Activated T-helper 1 cell treated with Interleukin-2 at 50 U/mL for 16 hours (primary cell): ENCODE data around the gene TM7SF3.
"Not testable (repeated sequence)": the region's sequence is repeated elsewhere in the genome, so short reads cannot be mapped to it uniquely, and the experiment has no call there.

Experiments
- DNase-seq: peaks from one replicate; pipeline ENCODE4 v3.0.0-alpha.2; 2020; ENCODE audit warnings: low read depth

TM7SF3 gene

DNA sequence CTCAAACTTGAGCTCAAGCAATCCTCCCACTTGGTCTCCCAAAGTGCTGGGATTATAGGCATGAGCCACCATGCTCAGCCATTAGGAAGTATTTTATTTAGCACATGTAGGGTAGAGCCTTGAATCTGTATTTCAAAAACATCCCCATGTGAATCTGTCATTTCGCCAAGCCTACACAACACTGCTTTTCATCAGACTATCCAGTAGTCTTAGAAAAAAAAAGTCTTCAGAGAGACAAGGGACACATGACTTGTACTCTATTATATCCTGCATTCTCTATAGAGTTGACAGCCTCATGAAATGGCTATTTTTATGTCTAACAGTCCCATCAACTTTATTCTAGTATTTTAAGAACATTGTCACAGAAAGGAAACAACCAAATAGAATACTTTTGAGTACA is 35.4 kb downstream of the TM7SF3 start:
- no peak for DNase-seq

DNA sequence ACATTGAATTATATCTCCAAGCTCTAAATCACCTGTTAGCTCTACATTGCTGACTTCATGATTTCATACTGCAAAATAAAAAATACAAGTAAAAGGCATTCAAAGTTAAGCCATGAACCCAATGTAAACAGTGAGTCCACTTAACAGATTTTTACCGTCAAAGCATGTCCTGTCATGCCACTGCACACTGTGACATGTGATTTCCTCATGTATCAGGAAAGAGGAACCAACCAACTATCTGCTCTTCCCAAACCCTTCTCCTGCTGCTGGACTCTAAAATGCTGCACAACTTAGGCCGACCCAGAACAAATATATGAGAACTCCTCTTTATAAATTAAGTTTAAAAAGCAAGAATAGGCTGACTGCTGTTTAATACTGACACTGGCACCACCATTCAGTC is 37.5 kb downstream of the TM7SF3 start:
- no peak for DNase-seq

GRCh38 chr12:26971963-26972362 is 42.2 kb downstream of the TM7SF3 start:
- DNase-seq, result peak; percentile 13

DNA sequence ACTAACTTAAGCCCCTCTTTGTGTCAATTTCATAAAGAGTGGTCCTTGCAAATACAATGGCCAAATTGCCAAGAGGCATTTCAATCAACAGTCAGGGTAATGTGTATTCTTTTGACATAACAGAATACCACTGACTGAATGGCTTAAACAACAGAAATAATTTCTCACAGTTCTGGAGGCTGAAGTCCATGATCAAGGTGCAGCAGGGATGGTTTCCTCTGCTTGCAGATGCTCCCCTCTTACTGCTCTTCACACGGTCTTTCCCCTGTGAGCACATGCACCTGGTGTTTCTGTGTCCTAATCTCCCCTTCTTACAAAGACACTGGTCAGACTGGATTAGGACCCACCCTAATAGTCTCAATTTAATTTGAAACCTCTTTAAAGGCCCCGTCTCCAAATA is 44.0 kb downstream of the TM7SF3 start:
- DNase-seq, result no peak

DNA sequence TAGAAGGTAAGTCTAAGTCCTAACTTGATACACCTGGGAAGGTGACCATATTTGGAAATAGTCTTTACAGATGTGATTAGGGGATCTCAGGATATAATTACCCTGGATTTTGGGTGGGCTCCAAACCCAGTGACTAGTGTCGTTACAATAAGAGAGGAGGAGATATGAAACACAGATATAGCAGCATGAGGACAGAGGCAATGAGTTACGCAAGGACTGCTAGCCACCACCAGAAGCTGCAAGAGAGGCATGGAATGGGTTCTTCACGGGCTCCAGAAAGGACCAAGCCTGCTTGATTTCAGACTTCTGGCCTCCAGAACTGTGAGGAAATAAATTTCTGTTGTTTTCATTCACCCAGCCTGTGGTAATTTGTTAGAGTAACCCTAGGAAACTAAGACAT is 47.3 kb downstream of the TM7SF3 start:
- no peak for DNase-seq

GRCh38 chr12:26963413-26963812 is 50.8 kb downstream of the TM7SF3 start:
- DNase-seq, result no peak

DNA sequence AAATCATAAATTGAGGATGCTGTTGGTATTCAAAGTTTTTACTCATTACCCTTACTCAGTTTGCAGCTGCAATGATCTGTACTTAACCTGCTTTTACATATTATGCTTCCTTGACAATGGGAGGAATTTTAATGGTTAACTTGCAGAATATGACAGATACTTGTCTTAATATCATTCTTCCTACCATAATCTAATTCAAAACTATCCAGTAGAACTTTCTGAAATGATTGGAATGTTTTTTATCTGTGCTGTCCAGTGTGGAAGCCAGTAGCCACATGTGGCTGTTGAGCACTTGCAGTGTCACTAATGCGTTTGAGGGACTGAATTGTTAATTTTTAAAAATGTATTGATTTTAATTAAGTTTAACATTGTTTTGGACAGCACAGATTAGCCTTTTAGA is 52.4 kb downstream of the TM7SF3 start:
- no peak for DNase-seq

DNA sequence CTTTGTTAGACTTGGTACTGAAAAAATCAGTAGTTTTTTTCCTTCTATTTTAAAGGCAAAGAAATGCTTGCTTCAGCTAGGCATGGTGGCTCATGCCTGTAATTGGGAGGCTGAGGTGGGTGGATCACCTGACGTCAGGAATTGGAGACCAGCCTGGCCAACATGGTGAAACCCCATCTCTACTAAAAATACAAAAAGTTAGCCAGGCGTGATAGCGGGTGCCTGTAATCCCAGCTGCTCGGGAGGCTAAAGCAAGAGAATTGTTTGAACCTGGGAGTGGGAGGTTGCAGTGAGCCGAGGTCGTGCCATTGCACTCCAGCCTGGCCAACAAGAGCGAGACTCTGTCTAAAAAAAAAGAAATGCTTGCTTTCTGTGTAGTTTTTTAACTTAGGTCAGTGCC is 52.8 kb downstream of the TM7SF3 start:
- not testable (repeated sequence) for DNase-seq

- no peak for DNase-seq
These were observed 60.2 kb downstream of the TM7SF3 start for GRCh38 chr12:26954027-26954426.

GRCh38 chr12:26953447-26953846 is 60.7 kb downstream of the TM7SF3 start:
- DNase-seq, result no peak

GRCh38 chr12:26948309-26948708 is 65.9 kb downstream of the TM7SF3 start:
- no peak for DNase-seq

- DNase-seq, result no peak
These were observed 73.0 kb downstream of the TM7SF3 start for GRCh38 chr12:26941215-26941594.

- DNase-seq, result no peak
These were observed 73.5 kb downstream of the TM7SF3 start for GRCh38 chr12:26940516-26941214.

DNA sequence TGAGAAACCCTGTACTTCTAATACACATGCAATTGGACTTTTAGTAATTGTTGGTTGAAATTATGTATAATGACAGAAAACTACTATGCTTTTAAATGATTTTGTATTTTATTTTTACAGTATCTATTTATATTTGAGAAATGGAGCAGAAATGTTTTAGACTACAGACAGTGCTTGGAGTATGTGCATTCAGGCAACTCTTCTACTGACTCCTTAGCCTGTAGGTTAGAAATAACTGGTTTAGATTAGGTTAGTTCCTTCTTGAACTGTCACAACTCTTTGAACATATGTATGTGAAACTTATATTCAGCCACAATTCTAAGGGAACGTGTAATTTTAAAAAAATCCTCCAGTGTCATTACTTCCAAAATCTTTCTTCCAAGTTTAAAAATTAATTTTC is 74.2 kb downstream of the TM7SF3 start:
- DNase-seq, result no peak

- no peak for DNase-seq
These were observed 74.9 kb downstream of the TM7SF3 start for GRCh38 chr12:26939192-26939832.

DNA sequence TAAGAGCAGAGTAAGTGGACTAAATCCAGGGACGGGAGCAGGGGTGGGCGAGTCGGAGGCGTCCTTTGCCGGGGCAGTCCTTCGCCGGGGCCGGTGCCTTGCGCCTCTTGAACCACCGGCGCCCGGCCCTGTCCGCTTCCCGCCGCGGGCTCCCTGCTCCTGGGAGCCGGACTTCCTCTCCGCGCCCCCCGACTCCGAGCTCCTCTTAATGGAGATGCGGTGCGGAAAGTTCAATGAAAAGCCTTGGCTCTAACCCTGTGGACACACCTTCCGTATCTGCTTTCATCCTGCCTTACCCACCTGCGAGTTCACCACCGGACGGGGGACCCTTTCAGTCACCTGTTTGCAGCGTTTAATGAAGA is 75.5 kb downstream of the TM7SF3 start:
- no peak for DNase-seq

GRCh38 chr12:26937863-26938700 is 76.1 kb downstream of the TM7SF3 start, which contains the start of the genes FGFR1OP2 and INTS13:
TSS of gene FGFR1OP2 (plus strand) at chr12:26938470. CDS start at chr12:26954159, 15,689 bp downstream.
TSS of gene INTS13 (minus strand) at chr12:26937981. CDS start at chr12:26936803, 1,178 bp downstream.
- peak; percentile 88 for DNase-seq

DNA sequence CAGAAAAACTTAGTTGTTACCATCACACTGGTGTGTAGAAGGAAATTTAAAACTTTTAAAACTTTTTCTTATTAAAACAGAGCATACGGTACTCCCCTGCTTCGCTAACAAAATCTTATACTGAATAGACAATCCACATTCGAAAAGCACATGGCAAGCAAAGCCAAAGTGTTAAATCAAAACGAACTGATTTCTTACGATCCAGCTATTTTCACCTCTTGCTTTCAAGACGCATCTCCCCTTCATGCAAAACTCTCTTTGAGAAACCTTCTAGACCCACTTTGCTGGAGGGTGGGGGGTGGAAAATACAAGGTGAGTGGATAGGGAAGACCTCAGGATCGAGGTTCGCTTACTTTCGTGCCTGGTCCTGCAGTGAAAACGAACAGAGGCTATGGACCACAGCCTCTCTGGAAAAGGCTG is 76.7 kb downstream of the TM7SF3 start:
- no peak for DNase-seq

- DNase-seq, result no peak
These were observed 77.4 kb downstream of the TM7SF3 start for GRCh38 chr12:26936559-26937442.

DNA sequence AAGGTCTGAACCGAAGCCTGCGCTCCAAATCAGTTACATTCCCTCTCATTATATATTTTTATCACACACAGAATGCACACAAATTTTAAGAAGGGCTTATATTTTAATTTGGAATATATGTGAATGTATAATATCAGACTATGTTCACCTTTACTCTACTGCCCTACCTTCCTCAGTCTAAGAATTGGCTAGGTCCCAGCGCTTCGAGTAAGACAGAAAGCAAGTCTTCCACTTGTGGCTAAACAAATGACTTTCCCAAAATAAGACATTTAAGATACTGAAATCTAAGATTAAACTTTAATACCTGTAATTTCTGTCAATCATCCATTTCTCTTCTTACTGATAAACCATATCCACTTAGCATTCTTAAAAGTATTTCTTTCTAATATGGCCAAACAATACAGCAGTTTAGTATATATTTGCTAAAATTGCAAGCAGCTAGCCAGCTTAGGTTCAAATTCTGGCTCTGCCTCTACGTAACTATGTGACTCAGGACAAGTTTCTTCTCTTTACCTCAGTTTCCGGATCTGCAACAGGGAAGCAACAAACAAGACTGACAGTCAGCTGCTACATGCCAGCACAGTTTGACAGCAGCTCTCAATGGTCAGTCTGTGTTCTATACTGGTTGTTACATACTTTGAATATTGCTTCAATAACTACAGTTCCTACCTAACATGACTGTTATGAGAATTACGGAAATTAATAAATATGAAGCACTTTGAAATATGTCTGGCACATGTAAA is 78.4 kb downstream of the TM7SF3 start:
- DNase-seq, result no peak

DNA sequence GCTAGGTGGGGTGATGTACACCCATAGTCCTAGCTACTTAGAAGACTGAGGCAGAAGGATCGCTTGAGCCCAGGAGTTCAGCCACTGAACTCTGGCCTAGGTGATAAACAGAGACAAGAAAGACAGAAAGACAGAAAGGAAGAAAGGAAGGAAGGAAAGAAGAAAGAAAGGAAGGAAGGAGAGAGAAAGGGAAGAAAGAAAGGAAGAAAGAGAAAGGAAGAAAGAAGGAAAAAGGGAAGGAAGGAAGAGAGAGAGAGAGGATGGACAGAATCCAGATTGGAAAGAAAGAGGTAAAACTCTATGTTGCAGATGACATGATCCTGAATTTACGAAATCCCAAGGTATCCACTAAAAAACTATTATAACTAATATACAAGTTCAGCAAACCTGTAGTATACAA is 84.6 kb downstream of the TM7SF3 start:
- DNase-seq, result no peak
